GM12873 (cell line): ENCODE data around the gene ASTN2.

Experiments used
- CTCF ChIP-seq: IDR thresholded peaks from 2 replicates; pipeline ENCODE4 v1.5.1; 2012; ENCODE audit warnings: low read depth, mild to moderate bottlenecking, moderate library complexity, low read length, control low read depth; ENCODE audit not compliant: insufficient read depth; ENCODE audit errors: missing control alignments

ASTN2 gene

GRCh38 chr9:116985596-116985995, 429.3 kb downstream of the ASTN2 start:
- TF ChIP-seq CTCF = no peak

- no peak for TF ChIP-seq CTCF
Observed at GRCh38 chr9:116984111-116984510, 430.7 kb downstream of the ASTN2 start.

- TF ChIP-seq CTCF = no peak
Observed at GRCh38 chr9:116980582-116981120, 434.2 kb downstream of the ASTN2 start.

GRCh38 chr9:116979456-116979855, 435.4 kb downstream of the ASTN2 start:
- no peak for TF ChIP-seq CTCF

- no peak for TF ChIP-seq CTCF
Observed at GRCh38 chr9:116978155-116978554, 436.7 kb downstream of the ASTN2 start.

GRCh38 chr9:116975126-116975525, 439.7 kb downstream of the ASTN2 start:
- no peak for TF ChIP-seq CTCF

GRCh38 chr9:116966199-116966598, 448.7 kb downstream of the ASTN2 start:
- no peak for TF ChIP-seq CTCF
